NCI-H1436 treated with DMSO at 0.1 percent for 48 hours (cell line): ENCODE results near the gene MESP2.

Experiments
- DNase-seq: peaks from one replicate; lab custom pipeline; 2025; lab: John Stamatoyannopoulos, UW

MESP2 gene

DNA sequence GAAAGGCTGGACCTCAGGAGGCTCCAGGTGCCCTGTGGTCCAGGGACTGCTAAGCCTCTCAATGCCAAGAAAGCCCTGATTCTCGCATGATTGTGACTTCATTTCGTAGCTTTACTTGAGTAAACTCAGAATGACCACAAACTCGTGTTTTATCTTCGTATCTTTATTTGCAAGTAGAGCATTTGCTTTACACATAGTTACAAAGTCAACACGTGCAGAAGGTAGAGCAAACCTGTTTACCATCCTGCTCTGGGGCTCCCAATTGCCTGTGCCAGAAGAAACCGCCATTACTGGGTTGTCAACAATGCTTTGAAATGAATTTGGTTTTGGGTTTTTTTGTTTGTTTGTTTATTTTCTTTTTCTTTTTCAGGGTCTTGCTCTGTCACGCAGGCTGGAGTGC is 19.2 kb upstream of the MESP2 start:
- DNase-seq, result no peak

DNA sequence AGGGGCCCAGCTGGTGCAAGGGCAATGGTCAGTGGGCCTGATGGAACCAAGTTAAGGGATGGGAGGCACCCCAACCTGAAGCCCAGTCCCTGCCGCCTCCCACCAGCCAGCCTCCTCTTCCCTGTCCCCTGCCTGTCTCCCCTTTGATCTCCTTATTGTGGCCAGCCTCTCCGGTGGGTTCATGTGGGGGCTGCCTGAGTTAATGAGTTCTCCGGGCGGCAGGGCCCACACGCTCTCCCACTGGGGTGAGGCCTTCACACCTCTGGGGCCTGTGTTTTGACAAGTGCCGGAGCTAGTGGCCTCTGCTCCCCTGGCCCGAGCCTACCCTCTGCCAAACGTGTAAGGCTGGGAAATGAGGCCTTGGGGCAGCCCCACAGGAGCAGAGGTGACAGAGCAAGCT is 17.8 kb upstream of the MESP2 start:
- no peak for DNase-seq

DNA sequence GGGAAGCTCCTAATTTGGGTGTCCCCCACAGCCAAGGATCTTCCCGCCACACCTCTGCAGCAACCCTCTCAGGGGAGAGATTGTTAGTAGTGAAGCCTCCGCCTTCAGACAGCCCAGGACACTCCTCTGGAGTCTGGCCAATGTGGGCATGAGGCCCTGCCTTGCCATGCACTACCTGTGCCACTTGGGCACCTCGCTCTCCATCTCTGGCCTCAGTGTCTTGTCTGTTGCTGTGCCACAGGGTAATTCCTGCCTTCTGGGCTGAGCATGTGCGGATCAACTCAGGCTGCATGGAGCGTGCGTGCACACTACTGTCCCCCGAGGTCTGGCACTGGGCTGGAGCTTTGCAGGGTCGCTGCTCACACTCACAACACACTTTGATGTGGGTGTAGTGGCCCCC is 17.2 kb upstream of the MESP2 start:
- DNase-seq, result no peak

DNA sequence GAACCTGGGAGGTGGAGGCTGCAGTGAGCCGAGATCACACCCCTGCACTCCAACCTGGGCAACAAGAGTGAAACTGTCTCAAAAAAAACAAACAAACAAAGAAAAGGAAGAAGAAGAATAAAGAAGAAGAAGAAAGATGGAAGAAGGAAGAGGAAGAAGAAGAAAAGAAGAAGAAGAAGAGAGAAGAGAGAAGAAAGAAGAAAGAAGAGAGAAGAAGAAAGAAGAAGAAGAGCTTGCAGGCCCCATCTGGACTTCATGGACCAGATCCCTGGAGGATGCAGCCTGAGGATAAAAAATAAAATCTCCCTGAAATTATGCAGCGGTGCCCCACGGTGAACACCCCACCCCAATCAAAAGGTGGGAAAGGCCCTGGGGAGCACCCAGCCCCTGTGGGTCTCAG is 16.3 kb upstream of the MESP2 start:
- no peak for DNase-seq

DNA sequence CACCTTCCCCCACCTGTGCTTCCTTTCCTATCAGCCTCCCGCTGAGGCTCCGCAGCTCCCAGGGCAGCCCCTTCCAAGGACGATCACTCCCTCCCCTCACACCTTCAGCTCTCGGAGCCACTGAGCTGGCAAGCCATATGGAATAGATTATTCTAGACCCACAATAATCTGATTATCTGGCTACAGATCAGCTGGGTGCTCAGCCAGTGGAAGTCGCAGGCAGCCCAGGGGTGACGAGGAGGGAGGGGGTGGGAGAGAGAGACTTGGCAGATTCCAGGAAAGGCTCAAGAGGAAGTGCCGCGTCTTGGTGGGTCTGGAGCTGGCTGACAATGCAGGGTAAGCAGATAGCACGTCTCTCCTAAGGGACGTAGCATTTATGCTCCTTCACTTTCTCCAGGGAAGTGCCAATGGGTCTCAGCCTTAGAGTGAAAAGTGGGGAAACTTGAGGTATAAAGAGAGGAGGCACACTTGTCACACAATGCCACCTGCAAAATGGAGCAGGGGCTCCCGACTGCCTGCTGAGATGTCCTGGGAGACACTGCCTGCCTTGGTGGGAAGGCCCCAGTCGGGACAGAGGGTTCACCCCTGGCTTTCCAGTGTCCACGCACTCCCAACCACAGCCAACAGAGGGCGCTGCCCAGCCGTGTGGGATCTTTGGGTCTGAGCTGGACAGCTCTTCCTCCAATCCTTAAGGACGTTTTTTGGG is 15.7 kb upstream of the MESP2 start:
- DNase-seq, result no peak

DNA sequence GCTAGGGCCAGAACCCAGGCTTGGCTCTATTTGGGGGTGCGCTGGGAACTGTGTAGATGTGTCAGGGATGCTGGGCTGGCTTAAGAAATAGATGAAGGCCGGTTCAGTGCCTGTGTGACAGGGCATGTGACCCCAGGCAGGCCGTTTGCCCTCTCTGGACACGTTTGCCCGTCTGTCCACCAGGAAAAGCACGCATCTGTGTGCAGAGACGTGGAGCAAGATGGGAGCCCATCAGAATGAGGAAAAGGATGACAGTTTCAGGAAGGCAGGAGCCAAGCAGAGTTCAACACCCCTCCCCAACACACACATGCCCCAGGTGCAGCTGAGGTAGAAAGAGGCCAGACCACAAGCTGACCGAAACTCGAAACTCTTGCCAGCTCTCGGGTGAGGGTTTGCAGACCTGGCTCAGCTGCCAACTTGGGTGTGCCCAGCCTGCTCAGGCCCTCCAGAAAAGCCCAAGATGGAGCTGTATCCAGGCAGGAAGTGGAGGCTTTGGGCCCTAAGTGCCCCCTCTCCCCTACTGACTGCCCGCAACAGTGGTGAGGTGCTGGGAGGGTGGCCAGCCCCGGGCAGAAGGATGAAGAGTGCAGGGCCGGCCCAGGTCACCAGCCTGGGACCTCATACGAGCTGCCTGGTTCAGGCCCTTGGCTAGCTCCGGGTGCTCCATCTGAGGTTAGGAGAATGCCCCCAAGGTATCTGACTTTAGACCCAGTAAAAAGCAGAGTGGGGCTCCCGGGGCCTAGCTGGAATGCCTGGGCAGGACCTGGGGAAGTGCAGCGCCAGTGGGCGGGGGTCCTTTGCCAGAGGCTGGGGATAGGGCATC is 14.9 kb upstream of the MESP2 start:
- no peak for DNase-seq

DNA sequence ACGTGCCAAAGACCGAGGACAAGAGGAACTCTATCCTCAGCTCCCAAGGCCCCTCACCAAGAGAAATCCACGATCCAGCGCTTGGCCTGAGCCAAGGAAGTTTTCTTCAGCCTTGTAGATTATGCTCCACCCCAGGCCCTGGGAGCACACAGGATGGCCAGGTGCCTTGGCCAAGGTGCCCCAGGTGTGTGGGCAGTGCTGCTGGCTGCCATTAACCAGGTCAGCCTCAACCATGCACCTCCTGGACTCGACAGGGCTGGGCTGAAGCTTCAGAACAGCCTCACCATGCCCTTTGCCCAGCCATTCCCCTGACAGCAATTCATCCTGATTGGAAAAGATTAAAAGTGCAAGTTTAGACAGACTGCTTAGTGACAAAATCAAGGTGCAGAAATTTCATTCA is 14.2 kb upstream of the MESP2 start:
- no peak for DNase-seq

DNA sequence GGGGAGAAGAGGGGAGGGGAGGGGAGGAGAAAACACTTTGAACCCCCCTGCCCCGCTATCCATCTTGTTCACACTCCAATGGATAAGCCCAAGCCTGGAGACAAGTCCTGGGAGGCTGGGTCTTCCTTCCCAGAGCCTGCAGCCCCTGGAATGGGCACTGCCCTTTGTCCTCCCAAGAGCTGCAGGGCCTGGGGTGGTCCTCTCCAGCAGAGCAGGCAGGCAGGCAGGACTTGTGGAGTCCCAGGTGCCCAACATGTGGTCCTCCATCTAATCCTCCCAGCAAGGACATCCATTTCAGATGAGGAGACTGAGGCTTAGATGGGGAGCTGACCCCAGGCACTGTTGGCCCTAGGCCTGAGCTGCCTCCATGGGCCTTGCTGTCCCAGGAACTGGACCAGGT is 10.4 kb upstream of the MESP2 start:
- DNase-seq, result no peak

DNA sequence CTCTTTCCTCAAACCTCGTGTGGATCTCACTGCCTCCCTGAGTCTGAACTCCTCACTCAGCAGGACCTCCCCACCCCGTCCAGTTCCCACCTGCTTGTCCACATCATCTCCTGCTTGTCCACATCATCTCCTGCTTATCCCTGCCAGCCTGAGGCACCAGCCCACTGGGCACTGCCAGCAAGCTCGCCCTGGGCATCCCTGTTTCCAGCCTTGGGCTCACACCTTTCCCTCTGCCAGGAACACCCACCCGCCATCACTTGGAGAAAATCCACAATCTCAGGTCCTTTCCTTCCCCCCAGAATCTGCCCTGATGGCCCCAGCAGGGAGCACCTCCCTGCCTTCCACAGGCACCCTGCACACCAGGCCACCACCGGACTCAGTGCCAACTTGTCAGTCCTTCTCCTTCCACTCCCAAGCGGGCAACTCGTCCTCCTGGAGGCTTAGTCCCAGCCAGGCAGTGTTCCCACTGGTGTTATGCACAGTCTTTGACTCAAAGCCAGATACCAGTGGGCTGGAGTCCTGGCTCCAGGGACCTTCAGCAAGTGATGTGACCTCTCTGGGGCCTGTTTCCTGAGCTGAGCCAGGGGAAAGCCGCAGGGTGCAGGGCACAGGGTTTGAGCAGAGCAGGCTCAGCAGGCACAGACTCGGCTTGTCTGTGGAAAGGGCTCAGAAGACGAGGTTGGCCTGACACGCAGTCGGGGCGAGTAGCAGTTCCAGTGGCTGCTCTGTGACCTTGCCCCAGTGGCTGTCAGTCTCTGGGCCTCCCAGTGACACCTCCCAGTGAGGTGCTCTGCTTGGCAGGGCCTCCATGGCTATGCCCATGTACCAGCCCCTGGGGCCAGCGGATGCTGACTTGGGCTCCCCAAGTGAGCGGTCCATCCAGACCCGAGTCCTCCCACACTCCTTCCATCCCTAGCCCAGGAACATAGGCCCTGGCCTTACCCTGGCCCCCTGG is 9.5 kb upstream of the MESP2 start:
- no peak for DNase-seq

DNA sequence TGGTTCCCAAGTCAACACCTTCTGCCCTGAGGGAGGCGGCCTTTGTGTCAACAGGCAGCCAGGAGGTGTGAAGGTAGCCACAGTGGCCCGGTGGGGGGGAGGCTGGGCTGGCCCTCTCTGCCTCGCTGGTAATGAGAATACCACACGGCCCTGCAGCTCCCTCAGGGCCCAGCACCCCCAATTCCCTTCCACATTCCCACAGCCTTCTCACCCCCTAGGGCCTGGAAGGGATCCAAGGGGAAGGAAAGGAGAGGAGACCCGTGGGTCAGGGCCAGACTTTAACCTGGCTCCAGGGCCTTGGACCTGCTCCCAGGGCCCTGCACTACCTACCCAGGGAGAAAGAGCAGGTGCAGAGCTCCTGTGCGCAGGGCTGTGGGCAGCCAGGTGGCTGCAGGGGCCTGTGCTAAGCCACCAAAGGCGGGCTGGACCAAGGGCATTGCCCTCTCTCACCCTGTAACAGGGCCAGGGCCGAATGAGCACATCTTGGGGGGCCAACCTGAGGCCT is 8.7 kb upstream of the MESP2 start:
- DNase-seq, result no peak

DNA sequence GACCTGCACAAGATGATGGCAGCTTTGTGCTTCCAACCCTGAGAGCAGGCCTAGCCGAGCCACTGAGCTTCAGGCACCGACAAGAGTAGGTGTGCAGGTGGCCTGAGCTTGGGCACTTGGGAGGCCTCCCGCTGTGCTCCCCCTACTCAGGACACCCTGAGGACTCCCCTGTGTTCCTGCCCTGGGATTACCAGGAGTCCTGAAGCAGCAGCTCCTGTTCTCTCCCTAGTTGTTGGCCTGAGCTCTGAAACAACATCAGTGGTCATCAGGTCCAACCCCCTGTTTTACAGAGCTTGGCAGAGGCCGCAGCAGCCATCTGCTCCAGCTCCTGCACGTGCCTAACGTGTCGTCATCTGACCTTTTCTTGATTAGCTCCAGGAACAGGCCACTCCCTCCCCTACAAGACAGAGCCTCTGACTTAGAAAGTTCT is 8.0 kb upstream of the MESP2 start:
- DNase-seq, result no peak

DNA sequence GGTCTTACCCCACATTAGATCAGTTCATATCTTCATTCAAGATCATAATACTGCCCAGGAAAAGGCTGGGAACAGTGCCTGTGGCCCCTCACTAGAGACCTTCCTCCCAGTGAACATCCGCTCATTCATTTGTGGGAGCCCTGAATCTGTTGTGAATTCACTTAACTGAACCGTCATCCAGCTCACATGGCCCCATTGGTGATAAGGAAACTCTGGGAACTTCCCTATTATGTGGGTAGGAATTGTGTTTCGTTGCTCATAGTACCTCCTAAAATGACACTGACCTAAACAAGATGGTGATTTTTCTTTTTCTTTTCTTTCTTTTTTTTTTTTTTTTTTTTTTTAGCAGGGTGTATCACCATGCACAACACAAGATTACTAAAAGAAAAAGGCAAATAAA is 6.8 kb upstream of the MESP2 start:
- DNase-seq, result no peak

DNA sequence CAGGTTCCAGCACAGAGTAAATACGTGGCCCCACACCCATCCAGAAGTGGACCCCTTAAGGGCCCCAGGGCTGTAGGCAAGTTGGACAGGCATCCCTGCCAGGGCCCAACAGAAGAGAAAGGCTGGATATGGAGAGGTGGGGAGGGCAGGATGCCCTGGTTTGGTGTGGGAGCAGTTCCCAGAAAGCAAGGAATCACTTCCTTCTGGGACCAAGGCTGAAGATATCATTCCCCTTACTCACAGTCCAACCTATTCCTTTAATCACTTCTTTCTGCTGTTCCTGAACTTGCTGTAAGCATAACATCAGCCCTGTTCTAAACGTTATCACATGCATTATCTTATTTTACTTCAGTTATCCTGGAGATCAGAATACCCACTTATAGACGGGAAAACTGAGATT is 6.1 kb upstream of the MESP2 start:
- no peak for DNase-seq

DNA sequence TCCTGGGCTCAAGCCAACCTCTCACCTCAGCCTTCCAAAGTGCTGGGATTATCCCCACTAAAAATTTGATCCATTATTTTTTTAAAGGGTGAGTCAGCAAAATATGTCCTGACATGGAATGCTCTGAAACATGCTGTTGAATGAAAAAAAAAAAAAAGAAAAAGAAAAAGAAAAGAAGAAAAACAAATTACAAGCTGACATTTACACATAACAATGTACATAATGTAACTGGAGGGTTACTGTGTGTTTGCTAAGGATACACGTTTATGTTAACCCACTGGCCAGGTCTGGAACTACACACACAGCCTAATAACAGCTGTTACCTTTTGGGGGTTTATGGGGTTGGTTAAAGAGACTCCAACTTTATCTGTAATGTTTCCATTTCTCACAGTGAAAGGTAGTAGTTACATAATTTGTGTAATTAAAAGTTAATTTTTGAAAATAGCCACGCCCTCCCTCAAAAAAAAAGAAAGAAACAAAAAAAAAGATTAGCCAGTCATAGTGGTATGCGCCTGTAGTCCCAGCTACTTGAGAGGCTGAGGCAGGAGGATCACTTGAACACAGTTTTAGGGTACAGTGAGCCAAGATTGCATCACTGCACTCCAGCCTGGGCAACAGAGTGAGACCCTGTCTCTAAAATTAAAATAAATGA is 3.1 kb upstream of the MESP2 start:
- no peak for DNase-seq

DNA sequence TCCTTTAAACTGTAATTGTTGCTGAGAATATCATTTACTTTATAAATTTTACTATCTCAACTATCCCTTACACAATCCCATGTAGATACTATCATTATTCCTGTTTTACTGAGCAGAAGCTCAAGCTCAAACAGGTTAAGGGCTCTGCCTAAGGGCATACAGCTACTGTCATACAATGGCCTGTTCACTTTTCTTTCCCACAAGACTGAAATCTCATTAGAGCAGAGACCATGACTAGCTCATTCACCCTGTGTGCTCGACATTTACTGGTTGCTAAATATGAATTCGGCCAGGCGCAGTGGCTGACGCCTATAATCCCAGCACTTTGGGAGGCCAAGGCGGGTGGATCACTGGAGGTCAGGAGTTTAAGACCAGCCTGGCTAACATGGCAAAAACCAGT is 1.6 kb upstream of the MESP2 start:
- DNase-seq, result no peak

DNA sequence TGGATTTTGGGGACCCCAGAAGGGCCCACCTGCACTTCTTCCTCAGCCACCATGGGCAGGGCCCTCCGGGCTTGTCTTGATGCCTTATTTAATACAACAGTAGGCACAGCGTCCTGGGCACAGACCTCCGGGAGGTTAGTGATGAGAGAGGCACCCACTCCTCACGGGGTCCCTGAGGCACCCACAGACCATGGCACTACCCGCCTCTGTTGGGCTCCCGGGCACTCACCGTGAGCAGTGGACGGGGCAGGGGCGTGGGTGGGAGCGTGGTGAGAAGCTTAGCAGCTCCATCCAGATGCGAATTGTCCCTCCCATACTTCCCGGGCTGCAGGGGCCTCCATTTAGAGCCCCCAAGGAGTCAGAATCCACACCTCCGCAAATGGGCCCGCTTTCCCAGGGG is 317 bp upstream of the MESP2 start:
- DNase-seq, result no peak

DNA sequence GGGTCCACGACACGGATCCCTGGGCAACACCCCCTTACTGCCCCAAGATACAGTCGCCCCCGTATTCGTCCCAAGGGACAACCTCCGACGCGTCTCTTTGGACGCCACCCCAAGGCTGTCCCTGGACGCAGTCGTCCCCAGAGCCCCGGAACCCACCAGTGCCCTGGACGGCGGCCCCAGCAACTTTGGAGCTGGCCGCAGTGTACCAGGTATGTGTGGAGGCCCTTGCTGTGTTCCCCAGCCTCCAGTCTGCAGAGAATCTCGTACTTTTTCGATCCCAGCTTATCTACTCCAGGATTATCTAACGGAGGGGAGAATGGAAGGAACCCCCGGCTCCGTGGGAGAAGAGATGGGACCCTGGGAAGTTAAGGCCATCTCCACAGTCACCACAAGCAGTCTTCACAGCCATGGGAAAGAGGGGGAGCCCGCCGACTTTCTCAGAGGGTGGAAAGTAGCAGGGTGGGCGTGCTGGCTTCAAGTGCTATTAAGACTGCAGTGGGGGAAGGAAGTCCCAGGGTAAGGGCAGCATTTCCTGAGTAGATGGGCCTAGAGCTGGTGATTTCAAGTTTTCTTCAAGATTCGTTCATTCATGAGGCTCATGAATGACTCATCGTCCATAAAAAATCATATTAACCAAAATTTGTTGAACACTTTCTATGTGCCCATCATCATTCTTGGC is 1.1 kb downstream of the MESP2 start:
- DNase-seq, result no peak

DNA sequence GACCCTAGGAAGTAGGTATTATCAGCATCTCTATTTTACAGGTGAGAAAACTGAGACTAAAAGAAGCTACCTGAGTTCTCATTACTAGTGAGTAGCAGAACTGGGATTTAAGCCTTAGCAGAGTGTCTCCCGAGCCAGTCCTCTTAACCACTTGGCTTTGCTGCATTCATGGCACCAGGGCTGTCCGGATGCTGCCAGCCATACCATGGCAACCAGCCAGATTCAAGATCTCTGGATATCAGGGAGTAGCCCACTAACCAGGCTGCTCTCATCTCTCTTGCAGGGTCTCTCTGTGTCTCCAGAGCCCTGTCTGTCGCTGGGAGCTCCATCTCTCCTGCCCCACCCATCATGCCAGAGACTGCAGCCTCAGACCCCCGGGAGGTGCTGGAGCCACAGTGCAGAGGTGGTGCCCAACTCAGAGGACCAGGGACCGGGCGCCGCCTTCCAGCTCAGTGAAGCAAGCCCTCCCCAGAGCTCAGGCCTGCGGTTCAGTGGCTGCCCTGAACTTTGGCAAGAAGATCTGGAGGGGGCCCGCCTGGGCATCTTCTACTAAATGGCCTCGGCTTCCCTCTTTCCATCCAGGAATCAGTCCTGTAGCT is 1.7 kb downstream of the MESP2 start:
- no peak for DNase-seq

DNA sequence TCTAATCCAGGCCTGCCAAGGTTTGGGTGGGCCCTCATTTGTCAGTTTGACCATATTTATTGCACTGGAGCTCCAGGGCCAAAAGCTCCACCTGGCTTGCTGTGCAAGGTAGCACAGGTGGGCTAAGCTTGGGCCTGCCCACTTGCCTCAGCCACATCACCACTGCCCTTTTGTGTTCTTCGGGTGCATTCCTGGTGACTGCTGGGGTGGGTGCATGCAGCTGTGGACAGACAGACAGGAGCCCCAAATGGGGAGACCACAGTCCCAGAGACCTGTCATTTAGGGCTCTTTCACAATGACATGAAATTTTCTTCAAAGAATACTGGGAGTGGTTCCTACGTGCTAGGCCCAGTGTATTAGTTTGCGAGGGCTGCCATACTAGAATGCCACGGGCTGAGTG is 2.7 kb downstream of the MESP2 start:
- no peak for DNase-seq

DNA sequence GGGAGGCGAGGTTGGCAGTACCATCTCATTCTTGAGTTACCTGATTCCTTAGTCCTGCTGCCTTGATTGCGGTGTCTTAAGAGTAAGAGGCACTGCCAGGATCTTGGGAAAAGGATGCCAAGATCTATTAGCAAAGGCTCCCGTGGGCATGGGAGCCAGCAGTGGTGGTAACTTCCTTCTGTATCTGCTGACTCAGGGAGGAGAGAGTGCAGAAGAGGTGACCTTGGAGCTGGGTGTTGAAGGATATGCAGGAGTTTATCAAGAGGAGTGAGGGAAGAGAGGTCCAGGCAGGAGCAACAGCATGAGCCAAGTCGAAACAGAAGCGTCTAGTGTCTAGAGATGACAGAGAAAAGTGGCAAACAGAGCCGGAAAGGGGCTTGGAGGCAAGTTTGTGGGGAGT is 4.5 kb downstream of the MESP2 start:
- no peak for DNase-seq

DNA sequence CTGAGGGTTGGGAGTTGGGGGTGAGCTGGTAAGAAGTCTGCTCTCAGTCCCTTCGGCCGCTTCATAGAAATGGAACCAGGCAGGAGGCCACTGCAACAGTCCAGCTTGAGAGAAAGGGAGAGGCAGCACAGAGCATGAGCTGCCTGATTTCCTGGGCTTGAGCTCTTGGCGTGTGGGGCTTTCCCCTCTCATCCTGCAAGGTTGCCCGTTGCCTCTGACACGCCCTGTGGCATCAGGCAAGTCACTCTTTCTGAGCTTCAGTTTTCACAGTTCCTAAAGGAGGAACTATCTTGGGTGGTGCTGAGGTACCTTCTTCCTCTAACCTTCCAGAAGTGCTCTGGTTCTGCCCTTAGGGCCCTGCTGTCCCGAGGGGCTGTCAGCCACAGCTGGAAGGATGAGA is 4.9 kb downstream of the MESP2 start:
- no peak for DNase-seq
